Astrocyte of the spinal cord (primary cell): ENCODE data around the gene DOK1.

Source experiments
- DNase-seq: peaks from one replicate; pipeline ENCODE4 v3.0.0; 2011; ENCODE audit warnings: low read depth, low spot score
- H3K4me3 ChIP-seq: 2 replicates; pipeline ENCODE4 v1.5.1; 2011; ENCODE audit warnings: low read depth, mild to moderate bottlenecking, low read length, moderate library complexity
- in situ Hi-C: cut with HindIII; loops from 2 replicates; pipeline ENCODE4 v1.10.0; 2017; ENCODE audit warnings: low sequenced_read_pairs
- TF ChIP-seq, protein P1 (sequence below): IDR thresholded peaks from 2 replicates; pipeline ENCODE4 v1.5.1; 2012; ENCODE audit warnings: low read depth, mild to moderate bottlenecking, low read length, inconsistent platforms

The DOK1 gene

DNA sequence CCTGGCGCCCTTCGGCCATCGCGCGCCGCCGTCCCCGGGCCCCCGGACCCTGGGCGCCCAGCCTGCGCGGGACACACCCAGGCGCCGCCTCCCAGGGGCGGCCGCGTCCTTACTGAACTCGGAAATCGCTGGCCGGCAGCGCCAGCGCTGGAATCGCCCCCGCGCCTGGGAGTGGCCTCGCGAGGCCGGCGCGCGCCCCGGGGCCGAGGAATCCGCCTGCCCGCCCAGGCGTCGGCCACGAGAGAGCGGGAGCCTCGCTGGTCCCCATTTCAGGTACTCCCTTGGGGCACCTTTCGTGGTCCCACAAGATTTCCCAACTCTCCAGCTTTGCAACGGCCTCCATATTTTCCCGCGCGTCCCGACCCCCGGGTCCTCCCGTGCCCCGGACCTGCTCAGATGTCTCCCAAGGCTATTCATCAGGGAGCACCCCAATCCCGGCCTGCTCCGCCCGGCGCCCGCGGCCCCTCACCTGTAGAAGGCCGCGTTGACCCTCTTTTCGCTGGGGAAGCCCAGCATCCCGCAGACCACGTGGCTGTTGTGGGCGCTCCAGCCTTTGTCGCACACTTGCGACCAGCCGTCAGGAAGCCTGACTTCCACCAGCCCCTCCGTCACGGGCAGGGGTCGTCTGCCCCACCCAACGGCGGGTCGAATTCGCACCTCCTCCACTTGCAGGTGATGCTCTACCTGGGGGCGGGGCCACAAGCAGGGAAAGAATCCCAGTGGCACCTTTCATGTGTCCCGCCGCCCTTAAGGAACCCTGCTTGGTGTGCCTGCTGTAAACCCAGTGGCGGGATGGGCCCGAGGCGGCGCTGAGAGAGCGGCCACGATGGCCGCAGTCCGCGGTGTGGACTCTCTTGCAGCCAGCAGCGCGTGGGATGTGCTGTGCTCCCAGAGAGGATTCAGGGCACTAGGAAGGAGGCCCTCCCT is 5.4 kb upstream of the DOK1 start:
- peak overlapping the region; percentile 52 for H3K4me3 ChIP-seq
- in situ Hi-C loops, result no loop called here
- TF ChIP-seq, protein P1, sequence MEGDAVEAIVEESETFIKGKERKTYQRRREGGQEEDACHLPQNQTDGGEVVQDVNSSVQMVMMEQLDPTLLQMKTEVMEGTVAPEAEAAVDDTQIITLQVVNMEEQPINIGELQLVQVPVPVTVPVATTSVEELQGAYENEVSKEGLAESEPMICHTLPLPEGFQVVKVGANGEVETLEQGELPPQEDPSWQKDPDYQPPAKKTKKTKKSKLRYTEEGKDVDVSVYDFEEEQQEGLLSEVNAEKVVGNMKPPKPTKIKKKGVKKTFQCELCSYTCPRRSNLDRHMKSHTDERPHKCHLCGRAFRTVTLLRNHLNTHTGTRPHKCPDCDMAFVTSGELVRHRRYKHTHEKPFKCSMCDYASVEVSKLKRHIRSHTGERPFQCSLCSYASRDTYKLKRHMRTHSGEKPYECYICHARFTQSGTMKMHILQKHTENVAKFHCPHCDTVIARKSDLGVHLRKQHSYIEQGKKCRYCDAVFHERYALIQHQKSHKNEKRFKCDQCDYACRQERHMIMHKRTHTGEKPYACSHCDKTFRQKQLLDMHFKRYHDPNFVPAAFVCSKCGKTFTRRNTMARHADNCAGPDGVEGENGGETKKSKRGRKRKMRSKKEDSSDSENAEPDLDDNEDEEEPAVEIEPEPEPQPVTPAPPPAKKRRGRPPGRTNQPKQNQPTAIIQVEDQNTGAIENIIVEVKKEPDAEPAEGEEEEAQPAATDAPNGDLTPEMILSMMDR, result no peak
- DNase-seq, result peak; percentile 32

DNA sequence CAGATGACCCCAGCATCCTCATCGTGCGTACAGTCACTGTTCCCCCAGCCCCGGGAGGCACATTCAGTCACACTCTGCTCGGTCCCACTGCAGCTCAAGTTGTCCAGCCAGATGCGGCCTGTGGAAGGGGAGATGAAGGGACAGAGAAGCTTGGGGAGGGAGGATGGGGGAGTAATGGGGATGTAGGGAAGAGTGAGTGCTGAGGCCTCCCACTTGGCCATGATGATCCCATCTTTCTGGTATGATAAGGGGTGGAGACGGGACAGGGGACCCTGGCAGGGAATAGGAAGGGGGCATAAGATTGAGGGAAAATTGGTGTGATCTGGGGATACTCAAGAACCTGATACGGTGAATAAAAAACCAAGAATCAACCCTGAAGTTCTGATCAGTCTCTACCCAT is 4.3 kb upstream of the DOK1 start:
- in situ Hi-C loops, result no loop called here
- DNase-seq, result no peak
- TF ChIP-seq, protein P1, result no peak
- no peak overlapping the region for H3K4me3 ChIP-seq

DNA sequence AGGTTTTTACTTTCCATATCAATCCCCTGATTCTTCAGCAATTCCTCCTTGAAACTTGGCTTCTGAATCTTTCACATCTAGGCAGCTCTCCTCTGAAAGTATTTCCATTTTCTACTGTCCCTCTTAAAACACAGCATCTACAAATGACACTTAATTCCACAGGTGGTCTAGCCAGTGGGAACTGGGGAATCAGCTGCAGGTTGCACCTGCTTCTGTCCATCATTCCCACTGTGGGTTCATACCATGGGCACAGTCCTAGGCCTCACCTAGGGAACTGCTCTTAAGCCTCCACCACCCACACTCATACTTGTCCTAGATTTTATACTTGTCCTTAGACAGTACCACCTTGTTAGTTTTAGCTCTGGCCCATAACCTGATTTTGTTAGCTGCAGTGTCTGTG is 3.0 kb upstream of the DOK1 start:
- in situ Hi-C loops, result no loop called here
- no peak for DNase-seq
- TF ChIP-seq, protein P1, result no peak
- H3K4me3 ChIP-seq, result no peak overlapping the region

DNA sequence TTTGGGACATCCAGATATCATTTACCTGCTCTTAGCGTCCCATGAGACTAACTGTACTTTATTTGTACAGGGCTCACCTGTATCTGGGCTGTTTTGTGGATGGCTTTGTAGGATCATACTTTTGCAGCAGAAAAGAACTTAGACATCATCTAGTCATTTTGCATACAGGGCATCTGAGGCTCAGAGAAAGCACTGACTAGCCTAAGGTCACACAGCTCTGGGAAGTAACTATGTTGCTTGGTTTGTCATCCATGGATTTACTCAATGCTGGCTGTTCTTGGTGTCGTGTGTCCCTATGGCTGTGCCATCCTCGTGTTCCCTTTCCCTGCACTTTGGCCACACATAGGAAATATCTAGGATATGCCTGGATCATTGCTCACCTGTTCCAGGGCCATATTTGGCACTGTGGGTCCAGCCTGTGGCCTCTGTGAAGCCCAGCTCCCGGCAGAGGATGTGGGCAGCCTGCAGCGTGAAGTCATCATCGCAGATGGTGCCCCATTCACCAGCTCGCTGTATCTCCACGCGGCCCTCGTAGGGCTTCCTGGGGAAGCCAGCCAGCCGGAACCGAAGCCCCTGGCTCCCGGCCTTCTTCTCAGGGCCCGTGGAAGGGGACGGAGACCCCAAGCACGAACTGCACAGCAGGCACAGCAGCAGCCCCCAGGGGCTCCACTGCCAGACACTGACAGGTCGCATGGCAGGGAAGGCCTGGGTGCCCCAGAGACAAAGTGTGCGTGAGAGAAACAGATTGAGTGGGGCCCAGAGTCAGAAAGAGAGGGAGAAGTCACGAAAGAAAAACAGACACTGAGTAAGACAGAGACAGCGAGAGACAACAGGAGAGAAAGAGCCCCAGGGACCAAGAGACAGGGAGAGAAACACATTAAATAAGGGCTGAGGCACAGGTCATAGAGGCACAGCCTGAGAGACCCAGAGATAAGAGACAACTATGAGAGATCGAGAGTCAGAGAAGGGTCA is 2.3 kb upstream of the DOK1 start:
- TF ChIP-seq, protein P1, result no peak
- DNase-seq, result no peak
- H3K4me3 ChIP-seq, result peak overlapping the region; percentile 89
- in situ Hi-C loops, result no loop called here

DNA sequence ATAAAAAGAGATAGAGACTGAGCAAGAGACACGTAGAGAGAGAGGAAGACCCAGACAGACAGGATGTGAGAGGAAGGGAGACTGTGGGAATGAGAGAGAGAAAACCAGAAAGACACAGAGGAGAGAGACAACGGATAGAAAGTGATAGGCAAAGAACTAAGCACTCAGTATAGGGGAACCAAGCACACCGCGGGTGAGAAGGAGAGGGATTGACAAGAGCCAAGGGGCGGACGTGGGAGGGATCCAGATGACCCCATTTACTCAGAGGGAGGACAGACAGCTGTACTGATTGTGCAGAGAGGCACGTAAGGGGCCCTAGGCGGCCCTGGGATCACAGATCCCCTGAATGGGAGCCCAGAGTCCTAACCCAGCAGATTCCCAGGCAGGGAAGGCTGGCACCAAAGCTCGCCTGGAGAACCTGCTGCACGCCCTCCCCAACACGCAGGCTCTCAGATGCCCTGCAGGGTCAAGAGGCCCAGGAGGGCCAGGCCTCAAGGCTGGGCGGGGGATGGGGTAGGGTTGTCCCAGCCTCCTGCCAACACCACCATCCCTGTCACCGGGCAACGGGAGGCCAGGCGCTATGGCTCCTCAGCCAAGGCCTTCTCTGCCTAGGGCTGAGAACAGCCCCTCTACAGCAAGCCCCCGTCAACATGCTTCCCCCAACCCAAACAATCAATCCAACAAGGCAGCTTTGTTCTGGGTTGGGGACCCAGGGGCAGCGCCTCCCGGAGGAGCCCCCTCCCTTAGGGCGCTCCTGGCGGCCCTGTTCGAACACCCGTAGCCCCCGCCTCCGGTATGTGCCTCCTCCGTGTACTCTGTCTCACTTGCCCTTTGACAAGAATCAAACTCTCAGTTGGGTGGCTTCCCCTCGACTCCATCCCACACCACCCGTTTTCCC is 1.4 kb upstream of the DOK1 start:
- no peak for DNase-seq
- TF ChIP-seq, protein P1, result no peak
- H3K4me3 ChIP-seq, result peak overlapping the region; percentile 89
- in situ Hi-C loops, result no loop called here
